Measurements from ENCODE around the gene RAPGEF1.
A peak's percentile ranks its signal among the peaks of the same experiment; 100 is the strongest.

RAPGEF1 gene

DNA sequence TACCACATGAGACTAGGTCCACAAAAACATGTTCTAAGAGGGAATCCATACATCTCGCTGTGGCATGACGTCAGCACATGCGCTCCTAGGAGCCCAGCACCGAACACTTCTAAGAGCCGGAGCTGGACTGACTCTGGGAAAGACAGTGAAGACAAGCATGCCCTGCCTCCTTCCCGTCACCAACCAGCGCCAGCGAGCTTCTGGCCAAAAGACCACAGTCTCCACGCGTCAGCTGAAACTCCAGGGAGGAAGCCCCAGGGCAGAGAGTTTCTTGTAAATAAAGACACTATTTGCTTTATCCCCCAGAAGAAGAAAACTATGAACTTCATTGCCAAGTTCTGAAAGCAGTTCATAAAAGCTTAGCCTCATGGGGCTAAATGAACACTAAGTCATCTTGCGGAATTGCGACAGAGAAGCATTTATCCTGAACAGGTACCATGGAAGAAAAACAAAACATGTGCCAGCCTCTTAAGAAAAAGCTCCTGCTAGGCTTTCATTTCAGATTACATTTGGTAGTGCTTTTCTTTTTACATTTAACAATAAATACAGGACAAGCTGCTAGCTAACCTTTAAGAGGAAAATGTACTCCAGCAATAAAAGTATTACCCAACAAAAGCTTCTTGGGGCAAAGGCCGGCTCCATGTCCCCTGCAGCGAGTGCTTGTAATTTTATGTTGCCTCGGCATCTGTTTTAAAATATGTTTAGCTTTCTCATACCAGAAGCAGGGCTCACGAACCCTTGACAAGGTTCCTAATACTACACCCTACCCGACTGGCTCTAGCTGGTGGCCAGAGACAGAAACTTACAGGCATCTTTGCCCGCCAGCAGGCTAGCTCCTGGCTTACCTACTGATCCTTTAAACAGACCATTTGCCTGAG lies 98.0 kb downstream of the RAPGEF1 start:
- DNase-seq: no peak

DNA sequence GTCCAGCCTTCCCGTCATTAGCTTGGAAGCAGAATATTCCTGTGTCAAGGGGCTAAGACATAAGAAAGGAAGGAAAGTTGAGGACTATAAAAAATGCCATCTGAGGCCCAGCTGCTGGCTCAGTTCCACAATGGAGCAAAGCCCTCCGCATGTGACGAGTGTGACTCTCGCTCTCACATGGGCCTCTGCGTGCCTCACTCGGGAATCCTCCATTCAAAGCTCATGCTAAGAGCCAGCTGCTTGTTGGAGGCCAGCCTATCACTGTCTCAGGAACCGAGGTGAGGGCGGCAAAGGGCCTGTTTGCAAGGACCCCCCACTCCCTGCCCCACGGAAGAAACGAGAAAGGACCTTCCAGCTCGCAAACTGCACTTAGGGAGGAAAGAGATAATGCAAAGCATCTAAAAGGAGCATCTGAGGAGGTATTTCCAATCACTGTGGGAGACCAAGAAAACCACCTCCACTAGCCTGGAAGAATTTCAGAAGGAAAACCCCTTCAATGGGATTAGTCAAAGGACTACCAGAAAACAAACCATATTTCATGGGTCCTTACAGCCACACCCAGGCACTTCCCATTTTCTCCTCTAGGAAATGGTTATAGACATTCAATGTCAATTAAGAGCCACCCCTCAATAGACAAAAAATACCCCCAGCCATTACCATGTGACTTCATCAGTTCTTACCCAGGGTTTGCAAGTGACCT lies 99.3 kb downstream of the RAPGEF1 start:
- DNase-seq: no peak

DNA sequence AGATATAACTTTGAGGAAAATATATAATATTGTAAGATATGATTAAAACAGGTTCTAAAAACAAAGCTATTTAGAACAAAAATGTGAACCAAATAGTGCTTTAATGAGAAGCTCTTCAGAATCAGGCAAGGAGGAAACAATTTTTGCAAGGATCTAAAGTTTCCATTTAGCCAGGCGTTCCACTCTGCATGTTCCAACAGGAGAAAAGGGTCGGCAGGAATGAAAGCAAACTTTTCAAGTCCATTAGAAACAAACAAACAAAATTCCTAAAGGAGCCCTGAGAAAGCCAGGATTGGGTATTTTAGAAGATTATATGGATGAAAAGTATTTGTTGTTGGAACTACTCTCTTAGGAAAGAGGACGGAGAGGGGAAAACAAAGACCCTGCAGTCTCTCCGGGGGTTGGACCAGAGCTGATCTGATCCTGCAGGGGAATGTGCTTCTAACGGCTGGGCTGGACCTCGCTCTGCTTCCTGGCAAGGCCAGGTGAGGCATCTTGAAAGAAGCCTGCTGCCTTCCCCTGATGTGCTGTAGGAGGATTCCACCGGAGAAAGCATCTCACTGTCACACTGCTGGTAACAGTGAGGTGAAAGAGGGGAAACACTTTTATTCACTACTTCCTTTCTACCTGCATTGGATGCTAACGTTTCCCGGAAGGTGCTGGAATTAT lies 100.0 kb downstream of the RAPGEF1 start:
- DNase-seq: no peak

DNA sequence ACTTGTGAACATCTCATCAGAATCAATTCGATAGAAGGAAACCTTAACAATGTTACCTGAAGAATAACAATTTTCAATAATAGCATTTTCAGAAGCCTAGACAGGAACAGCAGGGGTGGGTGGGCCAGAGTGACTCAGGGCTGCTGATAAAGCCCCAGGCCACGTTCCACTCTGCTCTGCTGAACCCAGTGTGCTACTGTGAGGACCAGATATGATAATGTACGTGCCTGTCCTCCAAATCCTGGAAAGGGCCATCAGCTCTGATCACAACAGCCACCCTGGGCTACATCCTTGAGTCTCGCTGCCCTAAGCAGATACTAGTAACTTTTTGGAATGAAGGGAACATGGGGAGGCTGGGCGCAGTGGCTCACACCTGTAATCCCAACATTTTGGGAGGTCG lies 103.3 kb downstream of the RAPGEF1 start:
- no peak for DNase-seq

DNA sequence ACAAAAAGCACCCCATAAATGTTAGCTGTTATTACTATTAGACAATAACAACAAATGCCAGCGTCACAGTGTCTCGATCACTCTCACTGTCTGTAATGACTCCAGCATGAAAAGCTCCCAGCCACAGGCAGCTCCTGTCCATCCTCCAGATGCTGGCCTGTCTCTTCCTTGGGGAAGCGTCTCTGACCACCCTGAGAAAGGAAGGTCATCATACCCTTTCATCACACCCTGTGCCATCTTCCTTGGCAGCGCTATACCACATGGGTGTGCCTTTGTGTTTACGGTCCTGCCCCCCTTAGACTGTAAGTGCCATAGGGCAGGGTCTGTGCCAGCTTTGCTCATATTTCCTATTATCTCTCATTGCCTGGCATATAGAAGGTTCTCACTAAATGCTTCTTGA lies 104.0 kb downstream of the RAPGEF1 start:
- no peak for DNase-seq

DNA sequence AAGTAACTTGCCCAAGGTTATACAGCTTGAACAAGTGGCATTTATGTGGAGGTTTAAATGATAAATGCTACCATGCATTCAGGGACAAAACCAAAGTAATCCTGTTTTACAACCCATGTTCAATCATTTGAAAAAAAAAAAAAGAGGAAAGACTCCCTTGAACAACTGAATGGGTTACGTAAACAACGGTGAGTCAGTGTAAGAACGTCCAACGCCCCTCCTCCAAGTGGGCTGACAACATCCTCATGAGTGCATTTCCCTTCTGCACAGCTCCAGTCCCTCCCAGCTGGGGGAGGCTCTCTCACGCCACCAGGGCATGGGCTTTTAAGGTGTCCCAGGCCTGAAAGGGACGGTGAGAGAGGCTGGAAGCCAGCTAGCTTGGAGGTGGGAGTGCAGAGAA lies 104.6 kb downstream of the RAPGEF1 start:
- DNase-seq: peak; percentile 92

DNA sequence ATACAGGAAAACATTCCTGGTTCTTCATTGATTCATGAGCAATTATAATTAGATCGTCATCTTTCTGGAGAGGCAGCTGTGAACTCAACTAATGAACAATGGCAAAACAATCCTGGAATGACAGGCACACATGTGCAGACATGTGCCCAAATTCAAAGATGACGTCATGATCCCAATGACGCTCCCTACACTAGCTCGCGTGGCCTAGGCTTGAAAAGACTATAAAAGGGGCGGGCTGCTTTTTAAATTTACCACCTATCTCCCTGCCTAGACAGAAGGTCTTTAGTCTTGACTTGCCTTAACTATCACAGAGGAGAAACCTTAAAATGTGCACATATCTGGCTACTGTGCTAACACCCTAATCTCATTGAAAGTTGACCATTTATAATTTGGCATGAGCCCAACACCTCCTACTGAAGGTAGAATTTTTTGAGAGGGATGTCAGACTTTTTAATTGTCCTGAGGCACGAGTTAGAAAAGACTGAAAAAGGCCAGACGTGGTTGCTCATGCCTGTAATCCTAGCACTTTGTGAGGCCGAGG lies 106.3 kb downstream of the RAPGEF1 start:
- DNase-seq: no peak

DNA sequence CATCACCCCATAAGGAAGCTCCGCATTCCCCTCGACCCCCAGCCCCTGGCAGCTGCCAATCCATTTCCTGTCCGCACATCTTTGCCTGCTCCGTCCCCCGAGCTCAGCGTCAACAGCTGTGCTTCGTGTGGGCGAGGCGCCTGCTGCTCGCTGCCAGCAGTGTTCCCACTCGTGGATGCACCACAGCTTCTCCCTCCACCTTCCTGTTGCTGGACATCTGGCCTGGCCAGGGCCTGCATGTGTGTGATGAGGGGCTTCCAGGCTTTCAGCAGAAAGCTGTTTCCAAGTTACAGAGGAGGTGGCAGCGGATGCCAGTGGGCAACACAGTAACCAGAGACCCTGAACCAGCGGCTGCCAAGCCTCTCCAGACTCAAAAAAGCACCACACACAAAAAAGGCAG lies 108.6 kb downstream of the RAPGEF1 start:
- no peak for DNase-seq

DNA sequence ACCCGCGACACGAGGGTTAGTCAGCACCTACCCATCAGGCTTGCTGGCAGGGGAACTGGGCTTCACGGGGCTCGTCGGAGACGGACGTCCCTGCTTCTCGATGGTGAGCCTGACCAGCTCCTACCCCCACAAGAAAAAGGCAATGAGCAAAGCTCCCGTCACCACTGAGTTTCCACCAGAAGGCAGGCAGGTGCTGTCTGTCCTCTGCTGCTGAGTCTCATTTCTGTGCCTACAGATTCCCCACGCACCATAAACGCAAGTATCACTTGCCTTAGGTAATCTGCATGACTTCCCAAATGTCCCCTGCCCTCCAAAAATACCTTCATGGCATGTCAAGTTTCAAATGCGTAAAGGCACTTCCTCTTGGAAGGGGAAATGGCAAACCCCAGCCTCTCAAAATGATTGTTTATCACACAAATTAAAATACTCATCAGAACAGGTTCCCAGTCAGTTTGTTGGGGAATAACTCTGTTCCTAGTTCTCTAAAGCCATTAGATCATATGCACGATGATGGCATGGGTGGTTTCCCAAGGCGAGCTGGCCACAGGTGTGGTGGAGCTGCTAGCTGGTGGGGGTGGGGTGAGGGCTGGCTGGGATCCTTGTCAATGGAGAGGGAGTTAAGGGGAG lies 109.6 kb downstream of the RAPGEF1 start:
- no peak for DNase-seq

DNA sequence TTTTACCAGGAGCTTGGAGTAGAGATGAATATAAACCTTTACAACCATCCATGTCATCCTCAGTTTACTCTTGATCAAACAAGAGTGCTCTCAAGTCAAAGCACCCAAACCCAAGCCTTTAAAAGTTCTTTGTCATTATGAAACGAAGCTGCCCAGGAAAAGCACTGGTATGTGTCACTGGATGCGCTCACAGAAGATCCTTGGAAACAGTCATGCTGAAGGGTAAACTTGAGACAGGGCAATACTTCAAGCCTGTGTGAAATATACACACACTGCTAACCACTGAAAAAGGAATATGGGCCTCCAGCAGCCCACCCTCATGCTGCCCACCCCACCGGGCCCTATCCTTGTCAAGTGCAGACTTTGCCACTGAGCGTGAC lies 110.1 kb downstream of the RAPGEF1 start:
- DNase-seq: no peak

DNA sequence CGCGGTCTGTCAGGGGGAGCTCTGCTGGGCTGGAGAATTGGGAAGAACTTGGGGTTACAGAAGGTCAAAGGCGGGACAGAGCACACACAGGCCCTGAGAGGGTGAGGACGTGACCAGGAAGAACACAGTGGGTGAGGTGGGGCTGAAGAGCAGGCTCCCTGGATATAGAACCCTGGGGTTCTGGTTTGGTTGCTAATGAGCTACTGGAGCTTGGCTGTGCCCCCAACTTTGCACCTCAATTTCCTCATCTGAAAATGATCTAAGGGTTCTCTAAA lies 110.7 kb downstream of the RAPGEF1 start:
- DNase-seq: no peak

DNA sequence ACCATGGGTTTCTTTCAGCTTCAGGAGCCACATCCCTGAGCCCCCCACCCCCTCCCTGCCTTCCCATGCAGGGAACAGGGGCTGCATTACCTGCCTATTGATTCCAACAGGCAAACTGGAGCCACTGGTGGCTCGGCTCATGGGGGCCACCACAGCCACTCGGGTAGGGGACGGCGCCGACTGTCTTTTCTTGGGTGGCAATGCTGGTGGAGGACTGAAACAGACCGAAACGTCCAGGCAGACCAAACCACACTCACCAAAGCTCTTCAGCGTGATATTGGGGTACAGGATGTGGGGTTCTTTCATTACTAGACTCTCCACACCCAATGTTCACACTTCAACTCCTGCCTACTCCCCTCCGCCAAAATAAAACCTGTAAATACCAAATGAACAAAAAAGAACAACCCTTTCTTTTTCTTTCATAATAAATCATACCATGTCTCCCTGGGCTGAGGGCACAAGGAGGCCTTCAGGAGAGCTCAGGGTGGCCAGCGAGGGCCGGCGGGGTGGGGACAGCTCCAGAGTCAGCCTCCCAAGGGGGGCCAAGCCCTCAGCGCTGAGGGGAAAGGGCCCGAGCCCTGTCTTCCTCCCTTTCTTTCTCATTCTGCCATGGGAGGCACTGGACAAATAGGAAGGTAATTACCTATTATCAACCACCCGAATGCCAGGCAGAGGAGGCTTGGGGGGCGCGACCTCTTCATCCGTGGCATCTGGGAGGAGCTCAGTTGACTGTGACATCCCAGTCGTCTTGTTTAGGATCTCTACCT lies 111.2 kb downstream of the RAPGEF1 start:
- DNase-seq: no peak

DNA sequence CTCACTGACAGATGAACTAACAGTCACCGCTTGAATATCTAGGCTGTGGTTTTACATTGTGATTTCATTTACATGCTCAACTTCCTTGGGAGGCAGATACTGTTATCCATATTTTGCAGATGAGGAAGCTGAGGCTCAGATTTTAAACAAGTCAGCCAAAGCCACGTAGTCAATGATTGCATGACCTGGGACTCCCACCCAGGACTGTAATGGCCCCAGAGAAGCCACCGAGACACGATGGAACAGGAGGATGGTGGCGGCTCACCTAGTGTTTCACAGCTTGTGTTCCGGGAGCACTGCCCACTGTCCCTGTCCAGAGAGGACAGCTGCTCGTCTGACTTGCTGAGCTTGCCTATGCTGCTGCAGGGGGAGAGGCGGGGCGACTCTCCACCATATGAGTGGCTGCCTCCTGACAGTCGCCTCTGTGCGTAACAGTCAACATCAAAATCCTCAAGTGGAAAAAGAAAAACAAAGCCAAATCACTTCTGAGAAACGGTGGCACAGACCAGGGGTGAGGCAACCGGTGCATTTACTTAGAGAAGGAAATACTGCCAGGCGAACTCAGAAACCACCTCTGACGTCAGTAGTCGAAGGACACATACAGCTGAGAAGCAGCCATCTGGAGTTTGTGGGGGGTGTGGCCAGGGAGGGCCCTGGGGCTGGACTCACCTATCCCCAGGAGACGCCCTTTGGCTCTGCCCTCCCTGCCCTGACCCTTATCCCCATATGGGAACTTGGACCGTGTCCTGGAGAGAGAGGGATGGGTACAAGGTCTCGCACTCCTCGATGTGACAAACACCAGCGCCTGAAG lies 112.0 kb downstream of the RAPGEF1 start:
- no peak for DNase-seq

DNA sequence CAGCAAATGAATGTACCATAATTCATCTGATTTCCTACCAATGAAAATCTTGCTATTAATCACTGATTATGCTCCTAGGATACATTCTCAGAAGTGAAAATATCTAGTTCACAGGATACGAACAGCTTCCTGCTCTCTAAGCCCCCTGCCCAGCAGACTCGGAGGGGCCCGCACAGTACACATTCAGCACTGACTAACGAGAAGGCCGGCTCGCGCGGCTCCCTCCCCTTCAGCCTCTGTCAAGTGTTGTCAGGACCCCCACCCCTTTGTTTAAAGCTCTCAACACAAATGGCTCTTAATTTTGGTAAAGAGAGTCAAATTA lies 112.6 kb downstream of the RAPGEF1 start:
- DNase-seq: no peak

DNA sequence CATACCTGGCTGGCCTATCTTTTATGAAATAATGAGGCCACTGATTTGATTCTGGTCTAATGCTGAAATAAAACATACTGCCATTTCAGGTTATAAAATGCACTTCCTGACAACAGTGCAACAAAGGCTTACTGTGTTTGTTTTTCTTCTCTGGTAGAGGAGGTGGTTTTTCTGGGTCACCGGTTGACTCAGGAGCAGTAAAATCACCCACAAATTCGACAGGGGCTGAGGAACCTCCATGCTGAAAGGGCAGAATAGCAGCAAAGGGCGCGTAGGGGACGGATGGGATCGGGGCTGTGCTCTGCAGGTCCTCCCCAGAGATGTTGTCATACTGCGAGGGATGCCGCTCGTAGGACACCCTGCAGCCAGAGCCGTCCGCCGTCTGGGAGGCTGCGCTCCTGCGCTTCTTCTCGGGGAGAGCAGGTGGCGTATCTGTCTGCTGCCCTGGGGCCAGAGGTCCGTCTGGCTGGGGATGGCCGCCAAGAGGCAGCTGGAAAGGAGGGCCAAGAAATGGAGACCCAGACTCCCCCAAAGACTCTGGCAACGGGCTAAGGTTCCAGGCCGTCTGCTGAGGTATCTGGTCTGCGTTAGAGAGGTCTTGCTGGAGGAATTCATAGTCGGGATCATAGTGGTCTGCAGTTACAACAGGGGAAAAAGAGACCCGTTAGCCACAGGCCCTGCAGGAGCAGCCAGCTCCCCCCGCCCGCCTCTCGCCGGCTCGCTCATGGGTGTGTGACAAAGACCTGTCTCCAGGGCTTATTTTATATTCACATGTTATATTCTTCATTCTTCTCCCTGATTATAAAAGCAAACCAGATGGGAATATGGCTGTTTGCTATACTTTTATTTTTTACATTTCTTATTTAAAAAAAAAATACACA lies 113.8 kb downstream of the RAPGEF1 start:
- no peak for DNase-seq

DNA sequence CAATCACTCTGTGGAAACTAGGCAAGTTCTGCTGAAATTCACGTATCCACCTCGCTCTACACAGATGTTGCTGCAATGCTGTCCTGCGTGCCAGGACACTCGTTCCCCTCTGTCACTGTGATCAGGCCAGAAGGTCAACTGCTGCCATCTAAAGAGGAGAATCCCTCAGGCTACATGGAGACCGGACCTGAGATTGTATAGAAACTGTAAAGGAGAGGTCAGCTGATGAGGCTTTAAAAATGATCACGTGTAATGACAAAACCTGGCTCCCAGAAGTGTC lies 114.4 kb downstream of the RAPGEF1 start:
- no peak for DNase-seq

DNA sequence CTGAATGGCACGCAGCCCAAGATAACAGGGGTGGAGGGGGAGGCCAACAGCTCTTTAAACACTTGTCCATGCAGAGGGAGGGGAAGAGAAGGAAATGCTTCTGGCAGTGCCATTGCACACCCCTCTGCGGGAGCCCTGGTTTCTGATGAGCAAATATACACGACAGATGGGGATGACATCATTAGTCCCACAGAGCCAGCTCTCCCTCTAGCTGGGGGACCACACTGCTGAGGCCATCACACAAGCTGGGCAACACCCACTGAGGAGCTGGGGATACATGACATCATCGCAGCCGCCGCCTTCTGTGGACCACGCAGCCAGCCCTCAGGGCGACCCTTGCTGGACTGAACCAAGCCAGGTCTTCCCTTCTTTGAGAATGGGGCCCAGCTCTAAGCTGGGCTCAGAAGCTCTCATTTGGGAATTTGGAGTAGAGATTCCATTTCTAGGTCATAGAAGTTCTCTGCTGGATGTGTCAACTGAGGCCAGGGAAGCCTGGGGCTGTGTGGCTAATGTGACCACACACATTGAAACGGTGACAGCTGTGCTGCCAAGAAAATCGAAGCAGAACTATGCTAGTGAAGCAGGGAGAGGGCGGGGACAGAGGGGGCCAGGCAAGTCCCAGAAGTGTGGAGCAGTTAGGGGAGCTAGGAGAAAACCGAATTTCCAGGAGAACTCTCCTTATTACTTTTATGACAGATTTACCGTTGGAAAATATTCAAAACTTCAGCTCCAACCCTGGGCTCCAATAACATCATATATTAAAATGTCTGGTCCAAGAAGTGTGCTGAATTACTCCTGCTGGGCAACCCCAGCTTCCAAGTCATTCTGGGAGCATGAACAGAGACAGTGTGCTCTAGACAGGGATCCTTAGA lies 115.0 kb downstream of the RAPGEF1 start:
- DNase-seq: no peak

DNA sequence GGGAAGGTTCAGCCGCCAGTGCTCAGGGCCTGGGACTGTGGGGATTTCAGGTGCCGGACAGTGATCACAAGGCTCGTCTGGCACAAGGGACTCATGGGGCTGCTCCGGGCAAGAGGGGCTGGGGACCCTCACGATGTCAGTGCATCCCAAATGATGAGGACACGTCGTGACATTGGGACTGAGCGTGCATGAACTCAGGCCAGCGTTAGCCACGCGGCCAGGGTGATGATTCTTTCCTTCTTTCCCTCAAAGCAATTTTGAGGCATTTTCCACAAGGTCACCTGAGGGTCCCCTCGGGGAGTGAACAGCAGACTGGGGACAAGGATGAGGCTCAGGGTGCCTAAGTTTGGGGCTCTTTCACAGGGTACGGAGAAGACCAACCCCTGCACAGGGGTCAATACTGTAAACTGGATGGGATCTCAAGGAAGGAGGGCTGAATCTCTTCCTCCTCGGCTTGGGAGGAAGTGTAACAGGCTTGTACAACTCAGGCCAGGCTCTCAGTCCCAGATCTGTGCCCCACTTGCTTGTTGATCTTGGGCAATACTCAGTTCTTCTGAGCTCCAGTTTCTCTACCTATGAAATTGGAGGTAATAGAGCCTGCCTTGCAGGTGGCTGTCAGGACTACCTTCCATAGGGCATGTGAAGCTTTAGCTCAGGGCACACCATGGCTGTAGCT lies 116.1 kb downstream of the RAPGEF1 start:
- no peak for DNase-seq

DNA sequence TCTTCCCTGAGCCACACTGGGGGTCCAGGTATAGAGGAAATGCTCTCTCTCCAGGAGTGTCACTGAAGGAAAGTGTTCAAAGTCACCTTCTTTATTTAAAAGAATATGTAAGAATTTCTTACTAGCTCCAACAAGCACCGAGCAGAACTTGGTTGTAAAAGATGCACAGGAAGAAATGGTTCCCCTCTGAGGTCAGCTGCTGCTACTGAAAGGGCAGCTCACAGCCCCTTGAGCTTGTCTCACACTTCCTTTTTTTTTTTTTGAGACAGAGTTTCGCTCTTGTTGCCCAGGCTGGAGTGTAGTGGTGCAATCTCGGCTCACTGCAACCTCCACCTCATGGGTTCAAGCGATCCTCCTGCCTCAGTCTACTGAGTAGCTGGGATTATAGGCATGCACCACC lies 117.4 kb downstream of the RAPGEF1 start:
- DNase-seq: no peak

Data from NCI-H226 (cell line).